ENCODE measurements around the gene GAS2L2. TPM values are rescaled to one million over a fixed set of nuclear protein-coding genes. Genes with fewer than 3 reads are reported as not detected.

The GAS2L2 gene
- total RNA-seq, 1 donor from 2014 or later: 0.07 TPM

- Mint-ChIP-seq H3K27ac (ENCODE audit: unreplicated experiment) (no peak overlapping the region), H3K4me3 (ENCODE audit: unreplicated experiment) (no peak overlapping the region)
- peaks cover 15% of the 10 kb centered on the region for H3K4me1 ChIP-seq (ENCODE audit: insufficient read depth, low read length)
Measured at GRCh38 chr17:35708951-35709350, 44.1 kb downstream of the GAS2L2 start.

GRCh38 chr17:35708149-35708548 lies 44.9 kb downstream of the GAS2L2 start:
- H3K9me3 ChIP-seq (ENCODE audit: insufficient read depth, low read depth, low read length): no peaks in the 10 kb centered on the region
- no peak overlapping the region for H2AFZ ChIP-seq (ENCODE audit: low read depth, low read length)
- H3K4me3 Mint-ChIP-seq (ENCODE audit: unreplicated experiment): no peak overlapping the region
- no peak overlapping the region for H3K4me3 ChIP-seq (ENCODE audit: insufficient read depth, low read depth, low read length)
- DNase-seq (ENCODE audit: low read depth): no peak
- no peaks in the 10 kb centered on the region for H3K9me3 Mint-ChIP-seq (ENCODE audit: unreplicated experiment)
- FAIRE-seq: no peak
- H3K27ac ChIP-seq (ENCODE audit: low read depth, low read length): no peak overlapping the region
- H3K4me1 ChIP-seq (ENCODE audit: insufficient read depth, low read length): peaks cover 7% of the 10 kb centered on the region
- H3K36me3 ChIP-seq (ENCODE audit: insufficient read depth, low read length): peaks cover 6% of the 10 kb centered on the region
- H3K27ac Mint-ChIP-seq (ENCODE audit: unreplicated experiment): no peak overlapping the region
- H3K79me2 ChIP-seq (ENCODE audit: insufficient read depth, low read length): peaks cover 6% of the 10 kb centered on the region
- no peaks in the 10 kb centered on the region for H3K27me3 ChIP-seq (ENCODE audit: insufficient read depth, low read length)
- no peak overlapping the region for H3K4me2 ChIP-seq (ENCODE audit: low read length)
- H3K4me1 Mint-ChIP-seq (ENCODE audit: low read depth, unreplicated experiment): no peaks in the 10 kb centered on the region
- H4K20me1 ChIP-seq (ENCODE audit: insufficient read depth, low read length): peaks cover 10% of the 10 kb centered on the region
- H3K9ac ChIP-seq (ENCODE audit: low read length): no peak overlapping the region
- no peaks in the 10 kb centered on the region for H3K27me3 Mint-ChIP-seq (ENCODE audit: low read depth, unreplicated experiment)
- H3K36me3 Mint-ChIP-seq (ENCODE audit: low read depth, unreplicated experiment): peaks cover 10% of the 10 kb centered on the region
- no peak for TF ChIP-seq EZH2 (IDR thresholded peaks at IDR 0.05; ENCODE audit: insufficient read depth, low read length)
- no peak for TF ChIP-seq CTCF (IDR thresholded peaks at IDR 0.05; ENCODE audit: insufficient read depth, low read depth, low read length)

More at GRCh38 chr17:35708951-35709350, 44.1 kb downstream of the GAS2L2 start:
- FAIRE-seq: no peak
- Histone ChIP-seq H3K4me2 (ENCODE audit: low read length) (no peak overlapping the region), H3K36me3 (ENCODE audit: insufficient read depth, low read length) (peaks cover 6% of the 10 kb centered on the region), H3K79me2 (ENCODE audit: insufficient read depth, low read length) (peaks cover 4% of the 10 kb centered on the region), H3K27ac (ENCODE audit: low read depth, low read length) (no peak overlapping the region), H2AFZ (ENCODE audit: low read depth, low read length) (no peak overlapping the region), H3K9me3 (ENCODE audit: insufficient read depth, low read depth, low read length) (no peaks in the 10 kb centered on the region), H4K20me1 (ENCODE audit: insufficient read depth, low read length) (peaks cover 10% of the 10 kb centered on the region), H3K27me3 (ENCODE audit: insufficient read depth, low read length) (no peaks in the 10 kb centered on the region), H3K4me3 (ENCODE audit: insufficient read depth, low read depth, low read length) (no peak overlapping the region), H3K9ac (ENCODE audit: low read length) (no peak overlapping the region)
- H3K27me3 Mint-ChIP-seq (ENCODE audit: low read depth, unreplicated experiment): no peaks in the 10 kb centered on the region
- DNase-seq (ENCODE audit: low read depth): no peak
- TF ChIP-seq EZH2 (IDR thresholded peaks at IDR 0.05; ENCODE audit: insufficient read depth, low read length) (no peak), CTCF (IDR thresholded peaks at IDR 0.05; ENCODE audit: insufficient read depth, low read depth, low read length) (no peak)
- H3K9me3 Mint-ChIP-seq (ENCODE audit: unreplicated experiment): no peaks in the 10 kb centered on the region
- H3K36me3 Mint-ChIP-seq (ENCODE audit: low read depth, unreplicated experiment): peaks cover 8% of the 10 kb centered on the region
- no peaks in the 10 kb centered on the region for H3K4me1 Mint-ChIP-seq (ENCODE audit: low read depth, unreplicated experiment)

GRCh38 chr17:35705705-35706104 lies 47.3 kb downstream of the GAS2L2 start:
- H4K20me1 ChIP-seq (ENCODE audit: insufficient read depth, low read length): peaks cover 20% of the 10 kb centered on the region
- Mint-ChIP-seq H3K27me3 (ENCODE audit: low read depth, unreplicated experiment) (no peaks in the 10 kb centered on the region), H3K27ac (ENCODE audit: unreplicated experiment) (no peak overlapping the region), H3K36me3 (ENCODE audit: low read depth, unreplicated experiment) (peaks cover 6% of the 10 kb centered on the region), H3K4me3 (ENCODE audit: unreplicated experiment) (no peak overlapping the region), H3K4me1 (ENCODE audit: low read depth, unreplicated experiment) (no peaks in the 10 kb centered on the region), H3K9me3 (ENCODE audit: unreplicated experiment) (no peaks in the 10 kb centered on the region)
- H3K9me3 ChIP-seq (ENCODE audit: insufficient read depth, low read depth, low read length): no peaks in the 10 kb centered on the region
- H2AFZ ChIP-seq (ENCODE audit: low read depth, low read length): no peak overlapping the region
- DNase-seq (ENCODE audit: low read depth) (no peak), FAIRE-seq (no peak)
- no peak overlapping the region for H3K27ac ChIP-seq (ENCODE audit: low read depth, low read length)
- no peak overlapping the region for H3K4me3 ChIP-seq (ENCODE audit: insufficient read depth, low read depth, low read length)
- TF ChIP-seq CTCF (IDR thresholded peaks at IDR 0.05; ENCODE audit: insufficient read depth, low read depth, low read length) (no peak), EZH2 (IDR thresholded peaks at IDR 0.05; ENCODE audit: insufficient read depth, low read length) (no peak)
- peaks cover 10% of the 10 kb centered on the region for H3K79me2 ChIP-seq (ENCODE audit: insufficient read depth, low read length)
- no peak overlapping the region for H3K4me2 ChIP-seq (ENCODE audit: low read length)
- no peaks in the 10 kb centered on the region for H3K27me3 ChIP-seq (ENCODE audit: insufficient read depth, low read length)
- H3K9ac ChIP-seq (ENCODE audit: low read length): no peak overlapping the region
- no peaks in the 10 kb centered on the region for H3K4me1 ChIP-seq (ENCODE audit: insufficient read depth, low read length)
- H3K36me3 ChIP-seq (ENCODE audit: insufficient read depth, low read length): peaks cover 5% of the 10 kb centered on the region

All from astrocyte (in vitro differentiated cells and primary cell).